Left lung (tissue), 10 donors: Measurements from ENCODE around the gene NEB. TPM values are rescaled to one million over a fixed set of nuclear protein-coding genes. Genes with fewer than 3 reads are reported as not detected.

Experiments used
- ATAC-seq: fragments of 200-7000 bp; cut with Tn5 transposase; one replicate; pipeline ENCODE4 v1.9.1; 2020; ENCODE audit warnings: moderate library complexity
- DNase-seq, 4 donors: peaks; one replicate each; pipeline ENCODE4 v3.0.0-alpha.2; 2013 to 2020
- H3K27ac ChIP-seq, 2 donors: fragments of 200-600 bp; sonication (generic) in 1 of 2; one replicate each; pipeline versions ENCODE4 v1.5.0 to v1.8.0; 2020 to 2021
- H3K27me3 ChIP-seq, 2 donors: fragments of 200-600 bp; sonication (generic) in 1 of 2; one replicate each; pipeline versions ENCODE4 v1.5.0 to v1.8.0; 2020 to 2021
- H3K36me3 ChIP-seq, 2 donors: fragments of 200-600 bp; sonication (generic) in 1 of 2; one replicate each; pipeline versions ENCODE4 v1.5.0 to v1.8.0; 2020 to 2021
- H3K4me1 ChIP-seq, 2 donors: fragments of 200-600 bp; one replicate each; pipeline ENCODE4 v1.8.0; 2021
- H3K4me3 ChIP-seq, 2 donors: fragments of 200-600 bp; sonication (generic) in 1 of 2; one replicate each; pipeline versions ENCODE4 v1.5.0 to v1.8.0; 2020 to 2021; ENCODE audit warnings: mild to moderate bottlenecking in 1 of 2
- H3K9me3 ChIP-seq, 2 donors: fragments of 200-600 bp; sonication (generic) in 1 of 2; one replicate each; pipeline versions ENCODE4 v1.5.0 to v1.8.0; 2020 to 2021
- intact Hi-C, 2 donors: fragments of 100-400 bp; cut with DNase I; formaldehyde crosslinking; loops; one replicate each; pipeline versions ENCODE4 v1.11.2 to v1.14.2; 2022
- polyA plus RNA-seq, 6 donors: library from polyadenylated mRNA; unstranded; fragments of 120-200 nt; gene quantifications; one replicate each; pipeline ENCODE4 v1.2.1, GENCODE V29; 2013; ENCODE audit not compliant: insufficient read length in 6 of 6
- total RNA-seq, 2 donors: library from RNA; stranded (reverse); fragmentation: NEBNext Ultra II Directional; extraction: Animal tissue kit (Norgen Biotek cat#: 25700); gene quantifications; one replicate each; pipeline ENCODE4 v1.2.1, GENCODE V29; 2021
- TF ChIP-seq, protein P1 (sequence below), 2 donors: fragments of 200-600 bp; sonication (generic) in 1 of 2; IDR thresholded peaks; one replicate each; pipeline versions ENCODE4 v1.5.0 to v1.8.0; 2021; ENCODE audit warnings: antibody characterized with exemption in 2 of 2
- donor health status: DM: no; HTN: yes; CAD: no.
- donor health status: DM: no; HTN: no; CAD: no.

Gene NEB
- total and polyA plus RNA-seq, 8 donors, result 1.3 to 9.7 (median 6.6) TPM

- intact Hi-C loops, result no loop called here
Measured at GRCh38 chr2:151780938-151781337, 46.7 kb upstream of the NEB start.

GRCh38 chr2:151777935-151778334 is 43.7 kb upstream of the NEB start:
- Histone ChIP-seq H3K36me3 (peaks cover 2 to 40% of the 10 kb centered on the region in 2 donors), H3K27me3 (no peaks in the 10 kb centered on the region), H3K4me3 (no peak overlapping the region), H3K4me1 (no peaks in the 10 kb centered on the region), H3K27ac (no peak overlapping the region), H3K9me3 (peaks cover 0 to 3% of the 10 kb centered on the region in 2 donors)
- intact Hi-C loops, result no loop called here
- ATAC-seq, result no peak
- DNase-seq, result no peak
- TF ChIP-seq, protein P1, sequence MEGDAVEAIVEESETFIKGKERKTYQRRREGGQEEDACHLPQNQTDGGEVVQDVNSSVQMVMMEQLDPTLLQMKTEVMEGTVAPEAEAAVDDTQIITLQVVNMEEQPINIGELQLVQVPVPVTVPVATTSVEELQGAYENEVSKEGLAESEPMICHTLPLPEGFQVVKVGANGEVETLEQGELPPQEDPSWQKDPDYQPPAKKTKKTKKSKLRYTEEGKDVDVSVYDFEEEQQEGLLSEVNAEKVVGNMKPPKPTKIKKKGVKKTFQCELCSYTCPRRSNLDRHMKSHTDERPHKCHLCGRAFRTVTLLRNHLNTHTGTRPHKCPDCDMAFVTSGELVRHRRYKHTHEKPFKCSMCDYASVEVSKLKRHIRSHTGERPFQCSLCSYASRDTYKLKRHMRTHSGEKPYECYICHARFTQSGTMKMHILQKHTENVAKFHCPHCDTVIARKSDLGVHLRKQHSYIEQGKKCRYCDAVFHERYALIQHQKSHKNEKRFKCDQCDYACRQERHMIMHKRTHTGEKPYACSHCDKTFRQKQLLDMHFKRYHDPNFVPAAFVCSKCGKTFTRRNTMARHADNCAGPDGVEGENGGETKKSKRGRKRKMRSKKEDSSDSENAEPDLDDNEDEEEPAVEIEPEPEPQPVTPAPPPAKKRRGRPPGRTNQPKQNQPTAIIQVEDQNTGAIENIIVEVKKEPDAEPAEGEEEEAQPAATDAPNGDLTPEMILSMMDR (IDR thresholded peaks at IDR 0.05), result no peak

More at GRCh38 chr2:151780938-151781337, 46.7 kb upstream of the NEB start:
- TF ChIP-seq, protein P1 (IDR thresholded peaks at IDR 0.05), result no peak
- H3K27me3 ChIP-seq, result no peaks in the 10 kb centered on the region
- ATAC-seq (no peak), DNase-seq (no peak)
- H3K4me1 ChIP-seq, result no peaks in the 10 kb centered on the region
- H3K27ac ChIP-seq, result no peak overlapping the region
- no peak overlapping the region for H3K4me3 ChIP-seq
- peaks cover 0 to 3% of the 10 kb centered on the region in 2 donors for H3K9me3 ChIP-seq
- peaks cover 2 to 55% of the 10 kb centered on the region in 2 donors for H3K36me3 ChIP-seq

GRCh38 chr2:151777487-151777886 is 43.2 kb upstream of the NEB start:
- intact Hi-C loops, result no loop called here
- Histone ChIP-seq H3K4me1 (no peaks in the 10 kb centered on the region), H3K27me3 (no peaks in the 10 kb centered on the region), H3K4me3 (no peak overlapping the region), H3K36me3 (peaks cover 2 to 40% of the 10 kb centered on the region in 2 donors), H3K9me3 (peaks cover 0 to 3% of the 10 kb centered on the region in 2 donors), H3K27ac (no peak overlapping the region)
- DNase-seq, result no peak
- ATAC-seq, result no peak
- TF ChIP-seq, protein P1 (IDR thresholded peaks at IDR 0.05), result no peak

DNA sequence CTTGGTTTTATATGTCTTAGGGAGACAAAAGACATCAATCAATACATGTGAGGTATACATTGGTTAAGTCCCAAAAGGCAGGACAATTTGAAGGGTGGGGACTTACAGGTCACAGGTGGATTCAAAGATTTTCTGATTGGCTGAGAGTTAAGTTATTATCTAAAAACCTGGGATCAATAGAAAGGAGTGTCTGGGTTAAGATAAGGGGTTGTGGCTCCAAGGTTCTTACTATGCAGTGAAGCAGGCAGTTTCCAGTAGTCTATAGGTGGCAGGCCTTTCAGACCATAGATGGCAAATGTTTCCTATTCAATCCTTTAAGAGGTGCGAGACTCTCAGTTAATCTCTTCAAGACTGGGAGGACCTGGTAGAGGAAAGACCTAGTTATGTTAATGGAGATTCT is 42.1 kb upstream of the NEB start:
- Histone ChIP-seq H3K9me3 (peaks cover 0 to 3% of the 10 kb centered on the region in 2 donors), H3K27me3 (no peaks in the 10 kb centered on the region), H3K27ac (no peak overlapping the region), H3K36me3 (peaks cover 0 to 33% of the 10 kb centered on the region in 2 donors), H3K4me1 (no peaks in the 10 kb centered on the region), H3K4me3 (no peak overlapping the region)
- TF ChIP-seq, protein P1 (IDR thresholded peaks at IDR 0.05), result no peak
- ATAC-seq, result no peak
- no peak for DNase-seq
- intact Hi-C loops, result no loop called here

DNA sequence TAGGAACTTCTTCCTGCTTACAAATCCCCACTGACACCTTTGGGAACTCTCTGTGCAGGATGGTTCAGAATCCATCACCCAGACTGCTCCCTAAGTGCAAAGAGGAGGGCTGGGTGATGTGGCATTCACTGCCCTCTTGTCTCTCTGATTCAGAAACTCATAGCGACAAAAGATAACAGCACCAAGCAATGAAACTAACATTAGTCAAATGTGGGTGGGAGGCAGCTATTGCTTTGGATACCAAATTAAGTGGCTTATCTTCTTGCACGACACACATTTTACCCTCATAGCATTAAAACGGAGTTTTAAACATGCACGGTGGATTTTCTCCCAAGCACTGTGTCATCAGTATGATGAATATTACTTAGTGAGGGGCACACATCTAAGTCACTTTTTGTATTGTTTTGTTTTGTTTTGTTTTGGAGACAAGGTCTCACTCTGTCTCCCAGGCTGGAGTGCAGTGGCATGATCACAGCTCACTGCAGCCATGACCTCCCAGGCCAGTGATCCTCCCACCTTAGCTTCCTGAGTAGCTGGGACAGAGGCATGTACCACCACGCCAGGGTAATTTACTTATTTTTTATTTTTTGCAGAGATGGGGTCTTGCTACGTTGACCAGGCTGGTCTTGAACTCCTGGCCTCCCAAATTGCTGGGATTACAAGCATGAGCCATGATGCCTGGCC is 40.9 kb upstream of the NEB start:
- peak overlapping the region in 1 of 2 donors; percentile 33 for H3K27ac ChIP-seq
- no peaks in the 10 kb centered on the region for H3K27me3 ChIP-seq
- peaks cover 0 to 3% of the 10 kb centered on the region in 2 donors for H3K9me3 ChIP-seq
- no peak overlapping the region for H3K4me3 ChIP-seq
- TF ChIP-seq, protein P1 (IDR thresholded peaks at IDR 0.05), result no peak
- DNase-seq, result no peak
- peak; percentile 10 for ATAC-seq
- intact Hi-C loops, result no loop called here
- H3K36me3 ChIP-seq, result peaks cover 0 to 29% of the 10 kb centered on the region in 2 donors
- H3K4me1 ChIP-seq, result no peaks in the 10 kb centered on the region
